ENCODE measurements around the gene CST3.

DNA sequence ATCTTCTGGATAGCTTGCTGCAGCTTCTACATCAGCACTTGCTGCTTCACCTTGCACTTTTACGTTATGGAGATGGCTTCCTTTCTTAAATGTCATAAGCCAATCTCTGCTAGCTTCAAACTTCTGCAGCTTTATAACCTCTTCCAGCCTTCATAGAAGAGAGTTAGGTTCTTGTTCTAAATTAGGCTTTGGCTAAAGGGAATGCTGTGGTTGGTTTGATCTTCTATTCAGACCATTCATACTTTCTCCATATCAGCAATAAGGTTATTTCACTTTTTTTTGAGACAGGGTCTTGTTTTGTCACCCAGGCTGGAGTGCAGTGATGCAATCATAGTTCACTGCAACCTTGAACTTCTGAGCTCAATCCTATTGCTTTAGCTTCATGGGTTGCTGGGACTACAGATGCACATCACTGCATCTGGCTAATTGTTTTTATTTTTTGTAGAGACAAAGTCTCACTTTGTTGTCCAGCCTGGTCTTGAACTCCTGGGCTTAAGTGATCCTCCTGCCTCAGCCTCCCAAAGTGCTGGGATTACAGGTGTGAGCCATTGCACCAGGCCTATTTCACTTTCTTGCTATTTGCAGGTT lies 12.2 kb upstream of the CST3 start:
- TF ChIP-seq, protein P1, sequence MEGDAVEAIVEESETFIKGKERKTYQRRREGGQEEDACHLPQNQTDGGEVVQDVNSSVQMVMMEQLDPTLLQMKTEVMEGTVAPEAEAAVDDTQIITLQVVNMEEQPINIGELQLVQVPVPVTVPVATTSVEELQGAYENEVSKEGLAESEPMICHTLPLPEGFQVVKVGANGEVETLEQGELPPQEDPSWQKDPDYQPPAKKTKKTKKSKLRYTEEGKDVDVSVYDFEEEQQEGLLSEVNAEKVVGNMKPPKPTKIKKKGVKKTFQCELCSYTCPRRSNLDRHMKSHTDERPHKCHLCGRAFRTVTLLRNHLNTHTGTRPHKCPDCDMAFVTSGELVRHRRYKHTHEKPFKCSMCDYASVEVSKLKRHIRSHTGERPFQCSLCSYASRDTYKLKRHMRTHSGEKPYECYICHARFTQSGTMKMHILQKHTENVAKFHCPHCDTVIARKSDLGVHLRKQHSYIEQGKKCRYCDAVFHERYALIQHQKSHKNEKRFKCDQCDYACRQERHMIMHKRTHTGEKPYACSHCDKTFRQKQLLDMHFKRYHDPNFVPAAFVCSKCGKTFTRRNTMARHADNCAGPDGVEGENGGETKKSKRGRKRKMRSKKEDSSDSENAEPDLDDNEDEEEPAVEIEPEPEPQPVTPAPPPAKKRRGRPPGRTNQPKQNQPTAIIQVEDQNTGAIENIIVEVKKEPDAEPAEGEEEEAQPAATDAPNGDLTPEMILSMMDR (optimal IDR thresholded peaks at IDR 0.05 in 1 of 3, IDR thresholded peaks at IDR 0.05 in 1 of 3, conservative IDR thresholded peaks at IDR 0.05 in 1 of 3; ENCODE audit: extremely low read depth in 1 of 3, insufficient read depth in 2 of 3, low read length in 3 of 3): no peak
- TF ChIP-seq EZH2 (IDR thresholded peaks at IDR 0.05; ENCODE audit: low read length): no peak
